ENCODE results near the gene GALNT15.

GRCh38 chr3:16243706-16244490, 69.4 kb downstream of the GALNT15 start:
- no peak for TF ChIP-seq CTCF (conservative IDR thresholded peaks at IDR 0.05 in 1 of 2, IDR thresholded peaks at IDR 0.05 in 1 of 2; ENCODE audit: low read depth in 1 of 2, low read length in 2 of 2)
- no peak for TF ChIP-seq EZH2 (IDR thresholded peaks at IDR 0.05; ENCODE audit: low read length, missing control alignments)

Data from fibroblast of lung (primary cell).